Common myeloid progenitor, CD34-positive (primary cell): ENCODE data around the gene SPATA1.

Source experiments
- CTCF ChIA-PET: fragments of 350-600 bp; sonication (Branson Sonifier 250); formaldehyde crosslinking; loops from one replicate; lab custom pipeline; 2021; ENCODE audit warnings: antibody characterized with exemption; lab: Charles Lee
- POLR2A ChIA-PET: fragments of 350-600 bp; sonication (Branson Sonifier 250); formaldehyde crosslinking; loops from one replicate; lab custom pipeline; 2021; ENCODE audit warnings: antibody characterized with exemption; lab: Charles Lee
- DNase-seq, 3 donors: peaks; one replicate each; pipeline versions ENCODE4 v3.0.0 to v3.0.0-alpha.2; 2013
- H3K27ac ChIP-seq, 2 experiments: 1 replicate in 1 of 2; 2 replicates in 1 of 2; pipeline ENCODE4 v1.7.0; 2013; ENCODE audit warnings: inconsistent platforms in 2 of 2, low read length in 2 of 2, mild to moderate bottlenecking in 2 of 2, low read depth in 1 of 2, moderate library complexity in 1 of 2; ENCODE audit not compliant: severe bottlenecking in 2 of 2, insufficient read depth in 1 of 2, poor library complexity in 1 of 2
- H3K27me3 ChIP-seq, 5 experiments: replicated peaks in 2 of 5; 1 replicate in 3 of 5; 2 replicates in 2 of 5; pipeline versions ENCODE4 v1.6.1 to v1.7.0; 2013; ENCODE audit warnings: low read length in 4 of 5, mild to moderate bottlenecking in 2 of 5, moderate library complexity in 2 of 5, inconsistent platforms in 1 of 5; ENCODE audit not compliant: insufficient read depth in 5 of 5, control insufficient read depth in 4 of 5
- H3K36me3 ChIP-seq, 4 experiments: 1 replicate in 2 of 4; 2 replicates in 2 of 4; pipeline versions ENCODE4 v1.6.1 to v1.7.0; 2013; ENCODE audit warnings: low read length in 3 of 4, control low read depth in 1 of 4, mild to moderate bottlenecking in 1 of 4; ENCODE audit not compliant: control insufficient read depth in 4 of 4, insufficient read depth in 4 of 4
- H3K4me1 ChIP-seq, 4 experiments: 1 replicate in 3 of 4; 2 replicates in 1 of 4; pipeline versions ENCODE4 v1.6.1 to v1.7.1; 2013; ENCODE audit warnings: low read length in 3 of 4, mild to moderate bottlenecking in 3 of 4, control low read depth in 1 of 4, inconsistent platforms in 1 of 4, moderate library complexity in 1 of 4; ENCODE audit not compliant: control insufficient read depth in 4 of 4, insufficient read depth in 4 of 4; ENCODE audit errors: control extremely low read depth in 1 of 4
- H3K4me3 ChIP-seq, 7 experiments: 1 replicate in 4 of 7; 2 replicates in 3 of 7; pipeline versions ENCODE4 v1.5.1 to v1.7.0; 2013; ENCODE audit warnings: mild to moderate bottlenecking in 7 of 7, low read length in 6 of 7, moderate library complexity in 6 of 7, inconsistent platforms in 2 of 7, low read depth in 2 of 7, control low read depth in 1 of 7; ENCODE audit not compliant: insufficient read depth in 4 of 7, control insufficient read depth in 1 of 7; ENCODE audit errors: extremely low read depth in 1 of 7
- H3K9me3 ChIP-seq, 5 experiments: 1 replicate in 4 of 5; 2 replicates in 1 of 5; pipeline versions ENCODE4 v1.6.1 to v1.7.1; 2013; ENCODE audit warnings: low read length in 4 of 5, mild to moderate bottlenecking in 2 of 5, inconsistent platforms in 1 of 5, low read depth in 1 of 5, moderate library complexity in 1 of 5; ENCODE audit not compliant: control insufficient read depth in 4 of 5, insufficient read depth in 2 of 5; ENCODE audit errors: control extremely low read depth in 1 of 5
- WGBS: methylation state at CpG from one replicate; pipeline ENCODE4 v1.1.5; 2013; ENCODE audit not compliant: insufficient coverage; 5-methylcytosine and 5-hydroxymethylcytosine counted together

Gene SPATA1

DNA sequence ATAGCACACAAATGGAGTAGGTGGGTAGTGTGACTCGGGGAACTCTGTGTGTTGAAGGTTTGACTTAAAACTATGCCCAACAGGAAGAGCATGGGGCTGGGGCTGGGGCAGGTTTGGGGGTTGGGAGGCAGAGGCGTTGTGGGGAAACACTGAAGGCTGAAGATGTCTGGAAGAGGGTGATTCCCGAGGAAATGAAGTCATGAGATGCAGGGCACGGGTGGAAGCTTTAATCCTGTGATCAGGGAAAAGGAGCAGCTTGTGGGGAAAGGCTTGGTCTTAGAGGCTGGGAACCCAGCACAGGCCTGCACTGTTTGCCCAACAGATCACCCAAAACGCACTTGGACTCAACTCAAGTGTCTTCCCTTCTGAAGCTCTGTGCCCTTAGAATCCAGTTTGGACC lies 94.6 kb downstream of the SPATA1 start:
- Histone ChIP-seq H3K4me3 (no peak overlapping the region), H3K27me3 (no peaks in the 10 kb centered on the region), H3K27ac (no peak overlapping the region), H3K36me3 (no peaks in the 10 kb centered on the region), H3K9me3 (peaks cover 3 to 33% (median 21%) of the 10 kb centered on the region in 5 experiments), H3K4me1 (no peaks in the 10 kb centered on the region)
- ChIA-PET CTCF (no interaction called here), POLR2A (interaction anchor here (1.1 kb wide), 1 partner anchor 122 kb away, joined by 3 read pairs; no protein-coding TSS in a partner anchor)
- WGBS = 100% methylated on average over 4 of the region's 5 CpGs
- DNase-seq = no peak

- POLR2A ChIA-PET = interaction anchor here (1.0 kb wide), 1 partner anchor 26 kb away, joined by 3 read pairs; no protein-coding TSS in a partner anchor
- no peak overlapping the region for H3K4me3 ChIP-seq
- no peak for DNase-seq
- no CpG with 5 or more reads among the region's 2 CpGs for WGBS
- CTCF ChIA-PET = interaction anchor here (1.3 to 6.4 kb wide), 2 partner anchors 17 to 28 kb away, joined by 3 to 26 read pairs; no protein-coding TSS in a partner anchor
- no peaks in the 10 kb centered on the region for H3K4me1 ChIP-seq
- H3K36me3 ChIP-seq = no peaks in the 10 kb centered on the region
- H3K27me3 ChIP-seq = no peaks in the 10 kb centered on the region
- H3K27ac ChIP-seq = no peak overlapping the region
- H3K9me3 ChIP-seq = peaks cover 3 to 49% (median 33%) of the 10 kb centered on the region in 5 experiments
Observed at GRCh38 chr1:84603223-84603622, 97.0 kb downstream of the SPATA1 start.

DNA sequence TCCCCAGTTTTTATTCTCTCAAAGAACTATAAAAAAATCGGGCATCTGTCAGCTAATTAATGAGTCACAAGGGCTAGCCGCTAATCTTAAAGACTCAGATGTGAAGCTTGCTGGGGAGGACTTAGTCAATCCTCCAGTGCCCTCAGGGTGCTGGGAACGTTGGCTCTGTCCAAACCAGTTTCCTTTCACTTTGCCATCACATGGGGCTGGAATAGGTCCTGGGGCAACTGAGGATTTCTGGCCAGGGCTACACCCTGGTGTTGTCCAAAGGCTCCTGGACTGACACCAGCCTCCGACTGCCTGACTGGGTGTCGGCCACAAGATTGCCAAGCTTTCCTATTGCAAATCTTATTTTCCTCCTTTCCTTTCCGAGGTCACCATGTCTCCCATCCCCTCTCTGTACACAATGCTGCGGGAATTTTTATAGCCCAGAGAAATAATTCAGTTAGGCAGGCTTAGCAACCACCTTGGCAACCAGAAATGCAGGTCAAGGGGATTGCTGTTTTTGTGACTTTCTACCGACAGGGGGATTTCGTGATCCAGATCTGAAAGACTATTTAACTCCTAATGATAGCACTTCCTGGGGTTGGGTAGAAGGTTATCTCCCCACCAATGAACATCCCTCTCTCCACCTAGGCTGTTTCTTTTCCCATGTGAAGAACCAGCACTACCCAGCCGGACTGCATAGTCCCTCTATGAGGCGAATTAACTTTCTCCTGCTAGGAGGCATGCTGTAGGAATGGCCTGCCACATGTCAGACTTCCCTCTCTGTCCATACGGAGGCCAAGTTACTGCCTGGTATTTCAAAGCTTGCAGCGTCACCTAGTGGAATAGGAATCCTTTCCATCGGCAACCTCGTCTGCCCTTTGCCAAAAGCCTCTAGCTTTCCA lies 98.0 kb downstream of the SPATA1 start:
- POLR2A ChIA-PET = interaction anchor here (0.6 kb wide), 1 partner anchor 34 kb away, joined by 3 read pairs; no protein-coding TSS in a partner anchor
- Histone ChIP-seq H3K9me3 (peaks cover 3 to 49% (median 33%) of the 10 kb centered on the region in 5 experiments), H3K27me3 (no peaks in the 10 kb centered on the region), H3K27ac (no peak overlapping the region), H3K36me3 (no peaks in the 10 kb centered on the region), H3K4me1 (no peaks in the 10 kb centered on the region), H3K4me3 (no peak overlapping the region)
- WGBS = 93% methylated on average over 11 of the region's 15 CpGs
- no peak for DNase-seq
- CTCF ChIA-PET = interaction anchor here (1.3 to 6.4 kb wide), 2 partner anchors 16 to 29 kb away, joined by 3 to 26 read pairs; no protein-coding TSS in a partner anchor

DNA sequence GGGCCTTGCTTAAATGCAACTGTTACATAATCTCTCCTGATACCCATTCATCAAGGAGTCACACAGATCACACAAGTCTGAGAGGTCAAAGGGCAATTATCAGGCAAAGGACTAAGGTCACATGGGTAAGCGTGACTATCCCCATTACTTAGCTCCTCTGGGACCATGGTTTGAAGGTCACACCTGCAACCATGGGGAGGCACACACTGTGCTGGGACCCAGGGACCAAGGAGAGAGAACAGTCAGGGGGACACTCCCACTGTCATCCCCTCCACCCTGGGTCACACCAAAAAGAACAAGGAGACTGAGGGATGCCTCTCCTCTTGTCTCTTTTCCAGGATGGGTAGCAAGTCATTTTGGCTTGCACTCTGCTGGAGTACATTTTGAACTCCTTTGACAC lies 99.0 kb downstream of the SPATA1 start:
- POLR2A ChIA-PET = interaction anchor here (0.6 kb wide), 1 partner anchor 33 kb away, joined by 3 read pairs; no protein-coding TSS in a partner anchor
- Histone ChIP-seq H3K4me3 (no peak overlapping the region), H3K4me1 (no peaks in the 10 kb centered on the region), H3K9me3 (peaks cover 3 to 49% (median 33%) of the 10 kb centered on the region in 5 experiments), H3K27ac (no peak overlapping the region), H3K27me3 (no peaks in the 10 kb centered on the region), H3K36me3 (no peaks in the 10 kb centered on the region)
- CTCF ChIA-PET = interaction anchor here (6.4 kb wide), 1 partner anchor 15 kb away, joined by 26 read pairs; no protein-coding TSS in a partner anchor
- no peak for DNase-seq
- WGBS = 100% methylated on average over 1 of the region's 1 CpG

DNA sequence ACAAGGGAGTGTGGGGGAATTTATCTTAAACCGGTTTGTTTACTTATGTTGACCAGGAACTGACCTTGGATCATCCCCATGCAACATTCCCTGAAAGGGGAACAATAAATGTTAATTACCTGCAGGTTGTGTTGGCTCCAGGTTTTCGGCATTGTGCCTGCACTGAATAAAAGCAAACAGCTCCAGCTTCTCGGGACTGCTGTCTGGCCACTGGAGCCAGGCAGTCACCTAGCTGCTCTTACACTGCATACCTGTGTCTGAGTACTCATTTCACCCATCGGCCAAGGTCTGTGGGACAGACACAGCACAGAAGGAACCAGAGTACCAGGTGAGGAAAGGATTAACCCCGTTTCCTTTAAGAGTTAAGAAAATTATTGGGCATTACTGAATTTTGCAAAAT lies 100.8 kb downstream of the SPATA1 start:
- ChIA-PET POLR2A (no interaction called here), CTCF (interaction anchor here (6.4 kb wide), 1 partner anchor 13 kb away, joined by 26 read pairs; no protein-coding TSS in a partner anchor)
- no peak for DNase-seq
- Histone ChIP-seq H3K27ac (no peak overlapping the region), H3K36me3 (no peaks in the 10 kb centered on the region), H3K9me3 (peaks cover 3 to 51% (median 34%) of the 10 kb centered on the region in 5 experiments), H3K4me3 (no peak overlapping the region), H3K4me1 (no peaks in the 10 kb centered on the region), H3K27me3 (no peaks in the 10 kb centered on the region)
- 91% methylated on average over 3 of the region's 5 CpGs for WGBS

GRCh38 chr1:84611091-84611490 lies 104.9 kb downstream of the SPATA1 start:
- H3K4me1 ChIP-seq = no peaks in the 10 kb centered on the region
- ChIA-PET POLR2A (no interaction called here), CTCF (interaction anchor here (1.2 to 1.3 kb wide), 2 partner anchors 9 to 51 kb away, joined by 3 read pairs; no protein-coding TSS in a partner anchor)
- H3K4me3 ChIP-seq = no peak overlapping the region
- no CpG with 5 or more reads among the region's 1 CpG for WGBS
- H3K27ac ChIP-seq = no peak overlapping the region
- H3K36me3 ChIP-seq = no peaks in the 10 kb centered on the region
- DNase-seq = no peak
- no peaks in the 10 kb centered on the region for H3K27me3 ChIP-seq
- H3K9me3 ChIP-seq = peaks cover 4 to 36% (median 20%) of the 10 kb centered on the region in 5 experiments
